Natural killer cell treated with Interleukin-12 subunit alpha and Interleukin-12 subunit beta and Interleukin-15 and Interleukin-18, amount 100 ng/mL, for 72 hours (primary cell): ENCODE results near the gene CFAP107. TPM values are rescaled to one million over a fixed set of nuclear protein-coding genes. Genes with fewer than 3 reads are reported as not detected.

Source experiments
- total RNA-seq, 2 donors: library from RNA; stranded (reverse); gene quantifications; one replicate each; pipeline ENCODE4 v1.2.3, GENCODE V29; 2022

CFAP107 gene
- total RNA-seq, 2 donors from 2014 or later = not detected

Other genes starting within 250 kb of the CFAP107 start
- 100 to 1,000 TPM in 1 of 2 donors, 10 to 100 TPM in 1; 96.6 to 178 TPM for gene DHRS3, start 128.0 kb upstream of the CFAP107 start, total RNA-seq
- gene AADACL4, start 102.1 kb upstream of the CFAP107 start, total RNA-seq = not detected
- not detected for gene AADACL3, start 30.1 kb upstream of the CFAP107 start, total RNA-seq
- gene PRAMEF12, start 27.5 kb downstream of the CFAP107 start, total RNA-seq = not detected
- gene PRAMEF1, start 45.2 kb downstream of the CFAP107 start, total RNA-seq = not detected
- gene PRAMEF11, start 85.2 kb downstream of the CFAP107 start, total RNA-seq = not detected
- gene HNRNPCL1, start 102.5 kb downstream of the CFAP107 start, total RNA-seq = not detected
- gene PRAMEF2, start 110.9 kb downstream of the CFAP107 start, total RNA-seq = not detected
- not detected for gene PRAMEF4, start 140.0 kb downstream of the CFAP107 start, total RNA-seq
- gene PRAMEF10, start 152.1 kb downstream of the CFAP107 start, total RNA-seq = not detected
- not detected for gene PRAMEF7, start 170.4 kb downstream of the CFAP107 start, total RNA-seq
- not detected for gene PRAMEF6, start 201.4 kb downstream of the CFAP107 start, total RNA-seq